ENCODE measurements around the gene FAM131A.

FAM131A gene

GRCh38 chr3:184325715-184326369 lies 11.6 kb upstream of the FAM131A start:
- DNase-seq (ENCODE audit: low spot score) = peak; percentile 38
- H3K4me3 Mint-ChIP-seq = no peak overlapping the region
- peaks cover 4% of the 10 kb centered on the region for H3K4me1 Mint-ChIP-seq (ENCODE audit: low read depth)
- H3K27me3 Mint-ChIP-seq (ENCODE audit: low read depth) = no peaks in the 10 kb centered on the region
- H3K36me3 Mint-ChIP-seq (ENCODE audit: low read depth) = peaks cover 84% of the 10 kb centered on the region
- H3K27ac Mint-ChIP-seq = no peak overlapping the region
- no peaks in the 10 kb centered on the region for H3K9me3 Mint-ChIP-seq

GRCh38 chr3:184327171-184327570 lies 10.2 kb upstream of the FAM131A start:
- Mint-ChIP-seq H3K4me3 (no peak overlapping the region), H3K27me3 (ENCODE audit: low read depth) (no peaks in the 10 kb centered on the region), H3K36me3 (ENCODE audit: low read depth) (peaks cover 84% of the 10 kb centered on the region), H3K27ac (no peak overlapping the region), H3K9me3 (no peaks in the 10 kb centered on the region), H3K4me1 (ENCODE audit: low read depth) (peaks cover 9% of the 10 kb centered on the region)
- DNase-seq (ENCODE audit: low spot score) = no peak

GRCh38 chr3:184328516-184328915 lies 8.9 kb upstream of the FAM131A start:
- DNase-seq (ENCODE audit: low spot score) = no peak
- Mint-ChIP-seq H3K4me3 (no peak overlapping the region), H3K27ac (no peak overlapping the region), H3K9me3 (no peaks in the 10 kb centered on the region), H3K36me3 (ENCODE audit: low read depth) (peaks cover 87% of the 10 kb centered on the region), H3K4me1 (ENCODE audit: low read depth) (peaks cover 23% of the 10 kb centered on the region), H3K27me3 (ENCODE audit: low read depth) (no peaks in the 10 kb centered on the region)

- DNase-seq (ENCODE audit: low spot score) = no peak
- Mint-ChIP-seq H3K9me3 (no peaks in the 10 kb centered on the region), H3K36me3 (ENCODE audit: low read depth) (peaks cover 64% of the 10 kb centered on the region), H3K27me3 (ENCODE audit: low read depth) (no peaks in the 10 kb centered on the region), H3K4me3 (no peak overlapping the region), H3K4me1 (ENCODE audit: low read depth) (peaks cover 46% of the 10 kb centered on the region), H3K27ac (peak overlapping the region; percentile 80)
Measured at GRCh38 chr3:184332370-184333090, 4.9 kb upstream of the FAM131A start.

- Mint-ChIP-seq H3K4me3 (no peak overlapping the region), H3K27ac (peak overlapping the region; percentile 80), H3K9me3 (no peaks in the 10 kb centered on the region), H3K4me1 (ENCODE audit: low read depth) (peaks cover 52% of the 10 kb centered on the region), H3K36me3 (ENCODE audit: low read depth) (peaks cover 59% of the 10 kb centered on the region), H3K27me3 (ENCODE audit: low read depth) (no peaks in the 10 kb centered on the region)
- no peak for DNase-seq (ENCODE audit: low spot score)
Measured at GRCh38 chr3:184333190-184333589, 4.2 kb upstream of the FAM131A start.

- peak overlapping the region; percentile 80 for H3K27ac Mint-ChIP-seq
- H3K4me1 Mint-ChIP-seq (ENCODE audit: low read depth) = peaks cover 50% of the 10 kb centered on the region
- H3K36me3 Mint-ChIP-seq (ENCODE audit: low read depth) = peaks cover 54% of the 10 kb centered on the region
- H3K9me3 Mint-ChIP-seq = no peaks in the 10 kb centered on the region
- no peak for DNase-seq (ENCODE audit: low spot score)
- peak overlapping the region; percentile 39 for H3K4me3 Mint-ChIP-seq
- H3K27me3 Mint-ChIP-seq (ENCODE audit: low read depth) = no peaks in the 10 kb centered on the region
Measured at GRCh38 chr3:184333700-184334099, 3.7 kb upstream of the FAM131A start.

GRCh38 chr3:184334470-184335158 lies 2.8 kb upstream of the FAM131A start:
- peak; percentile 67 for DNase-seq (ENCODE audit: low spot score)
- Mint-ChIP-seq H3K27ac (peak overlapping the region; percentile 80), H3K9me3 (no peaks in the 10 kb centered on the region), H3K27me3 (ENCODE audit: low read depth) (no peaks in the 10 kb centered on the region), H3K4me1 (ENCODE audit: low read depth) (peaks cover 49% of the 10 kb centered on the region), H3K36me3 (ENCODE audit: low read depth) (peaks cover 47% of the 10 kb centered on the region), H3K4me3 (peak overlapping the region; percentile 37)

GRCh38 chr3:184335291-184335660 lies 2.1 kb upstream of the FAM131A start:
- H3K9me3 Mint-ChIP-seq = no peaks in the 10 kb centered on the region
- peak overlapping the region; percentile 64 for H3K4me3 Mint-ChIP-seq
- peak overlapping the region; percentile 85 for H3K27ac Mint-ChIP-seq
- no peak for DNase-seq (ENCODE audit: low spot score)
- H3K36me3 Mint-ChIP-seq (ENCODE audit: low read depth) = peaks cover 43% of the 10 kb centered on the region
- H3K4me1 Mint-ChIP-seq (ENCODE audit: low read depth) = peaks cover 49% of the 10 kb centered on the region
- H3K27me3 Mint-ChIP-seq (ENCODE audit: low read depth) = no peaks in the 10 kb centered on the region

GRCh38 chr3:184335661-184336546 lies 1.5 kb upstream of the FAM131A start:
- Mint-ChIP-seq H3K36me3 (ENCODE audit: low read depth) (peaks cover 40% of the 10 kb centered on the region), H3K27me3 (ENCODE audit: low read depth) (no peaks in the 10 kb centered on the region), H3K9me3 (no peaks in the 10 kb centered on the region), H3K27ac (peak overlapping the region; percentile 90), H3K4me3 (peak overlapping the region; percentile 89), H3K4me1 (ENCODE audit: low read depth) (peaks cover 48% of the 10 kb centered on the region)
- DNase-seq (ENCODE audit: low spot score) = peak; percentile 85

- Mint-ChIP-seq H3K9me3 (no peaks in the 10 kb centered on the region), H3K4me3 (peak overlapping the region; percentile 89), H3K27ac (peak overlapping the region; percentile 90), H3K27me3 (ENCODE audit: low read depth) (no peaks in the 10 kb centered on the region), H3K36me3 (ENCODE audit: low read depth) (peaks cover 31% of the 10 kb centered on the region), H3K4me1 (ENCODE audit: low read depth) (peaks cover 45% of the 10 kb centered on the region)
- DNase-seq (ENCODE audit: low spot score) = no peak
Measured at GRCh38 chr3:184336547-184337398, 627 bp upstream of the FAM131A start.

- no peak overlapping the region for H3K27ac Mint-ChIP-seq
- peaks cover 36% of the 10 kb centered on the region for H3K4me1 Mint-ChIP-seq (ENCODE audit: low read depth)
- H3K27me3 Mint-ChIP-seq (ENCODE audit: low read depth) = no peaks in the 10 kb centered on the region
- no peaks in the 10 kb centered on the region for H3K9me3 Mint-ChIP-seq
- H3K36me3 Mint-ChIP-seq (ENCODE audit: low read depth) = peaks cover 19% of the 10 kb centered on the region
- H3K4me3 Mint-ChIP-seq = peak overlapping the region; percentile 8
- no peak for DNase-seq (ENCODE audit: low spot score)
Measured at GRCh38 chr3:184337981-184338380, 581 bp downstream of the FAM131A start.

- H3K9me3 Mint-ChIP-seq = no peaks in the 10 kb centered on the region
- no peaks in the 10 kb centered on the region for H3K27me3 Mint-ChIP-seq (ENCODE audit: low read depth)
- H3K27ac Mint-ChIP-seq = no peak overlapping the region
- no peak overlapping the region for H3K4me3 Mint-ChIP-seq
- H3K4me1 Mint-ChIP-seq (ENCODE audit: low read depth) = peaks cover 30% of the 10 kb centered on the region
- DNase-seq (ENCODE audit: low spot score) = no peak
- H3K36me3 Mint-ChIP-seq (ENCODE audit: low read depth) = peaks cover 13% of the 10 kb centered on the region
Measured at GRCh38 chr3:184338511-184338945, 1.1 kb downstream of the FAM131A start.

GRCh38 chr3:184339001-184339400 lies 1.6 kb downstream of the FAM131A start:
- H3K9me3 Mint-ChIP-seq = no peaks in the 10 kb centered on the region
- peaks cover 25% of the 10 kb centered on the region for H3K4me1 Mint-ChIP-seq (ENCODE audit: low read depth)
- DNase-seq (ENCODE audit: low spot score) = no peak
- H3K27me3 Mint-ChIP-seq (ENCODE audit: low read depth) = no peaks in the 10 kb centered on the region
- H3K4me3 Mint-ChIP-seq = no peak overlapping the region
- H3K36me3 Mint-ChIP-seq (ENCODE audit: low read depth) = peaks cover 9% of the 10 kb centered on the region
- H3K27ac Mint-ChIP-seq = no peak overlapping the region
